BE2C (cell line): Measurements from ENCODE around the gene BCL2L1.
A peak's percentile ranks its signal among the peaks of the same experiment; 100 is the strongest.
"Not testable (repeated sequence)": the region's sequence is repeated elsewhere in the genome, so short reads cannot be mapped to it uniquely, and the experiment has no call there.

Source experiments
- DNase-seq: peaks from one replicate; pipeline ENCODE4 v3.0.0-alpha.2; 2020
- H3K27me3 ChIP-seq: fragments of 250-450 bp; sonication (Bioruptor Pico); 2 replicates; pipeline ENCODE4 v1.5.1; 2020; ENCODE audit warnings: mild to moderate bottlenecking
- H3K36me3 ChIP-seq: fragments of 250-450 bp; sonication (Bioruptor Pico); 2 replicates; pipeline ENCODE4 v1.5.1; 2020; ENCODE audit warnings: mild to moderate bottlenecking
- H3K4me1 ChIP-seq: fragments of 250-450 bp; sonication (Bioruptor Pico); 2 replicates; pipeline ENCODE4 v1.5.1; 2020
- H3K4me3 ChIP-seq: 2 replicates; pipeline ENCODE4 v1.5.1; 2011; ENCODE audit warnings: low read depth, low read length
- H3K9me3 ChIP-seq: fragments of 250-450 bp; sonication (Bioruptor Pico); 2 replicates; pipeline ENCODE4 v1.5.1; 2020
- TF ChIP-seq, protein P1 (sequence below): IDR thresholded peaks from 2 replicates; pipeline ENCODE4 v1.5.1; 2012; ENCODE audit warnings: mild to moderate bottlenecking, low read depth, low read length

The BCL2L1 gene

GRCh38 chr20:31749223-31749622 is 26.6 kb upstream of the BCL2L1 start:
- Histone ChIP-seq H3K4me1 (peaks cover 3% of the 10 kb centered on the region; the same call in 1 of the 2 replicates), H3K27me3 (no peaks in the 10 kb centered on the region), H3K36me3 (peaks cover 71% of the 10 kb centered on the region), H3K4me3 (no peak overlapping the region), H3K9me3 (no peaks in the 10 kb centered on the region)
- TF ChIP-seq, protein P1, sequence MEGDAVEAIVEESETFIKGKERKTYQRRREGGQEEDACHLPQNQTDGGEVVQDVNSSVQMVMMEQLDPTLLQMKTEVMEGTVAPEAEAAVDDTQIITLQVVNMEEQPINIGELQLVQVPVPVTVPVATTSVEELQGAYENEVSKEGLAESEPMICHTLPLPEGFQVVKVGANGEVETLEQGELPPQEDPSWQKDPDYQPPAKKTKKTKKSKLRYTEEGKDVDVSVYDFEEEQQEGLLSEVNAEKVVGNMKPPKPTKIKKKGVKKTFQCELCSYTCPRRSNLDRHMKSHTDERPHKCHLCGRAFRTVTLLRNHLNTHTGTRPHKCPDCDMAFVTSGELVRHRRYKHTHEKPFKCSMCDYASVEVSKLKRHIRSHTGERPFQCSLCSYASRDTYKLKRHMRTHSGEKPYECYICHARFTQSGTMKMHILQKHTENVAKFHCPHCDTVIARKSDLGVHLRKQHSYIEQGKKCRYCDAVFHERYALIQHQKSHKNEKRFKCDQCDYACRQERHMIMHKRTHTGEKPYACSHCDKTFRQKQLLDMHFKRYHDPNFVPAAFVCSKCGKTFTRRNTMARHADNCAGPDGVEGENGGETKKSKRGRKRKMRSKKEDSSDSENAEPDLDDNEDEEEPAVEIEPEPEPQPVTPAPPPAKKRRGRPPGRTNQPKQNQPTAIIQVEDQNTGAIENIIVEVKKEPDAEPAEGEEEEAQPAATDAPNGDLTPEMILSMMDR: no peak
- no peak for DNase-seq

DNA sequence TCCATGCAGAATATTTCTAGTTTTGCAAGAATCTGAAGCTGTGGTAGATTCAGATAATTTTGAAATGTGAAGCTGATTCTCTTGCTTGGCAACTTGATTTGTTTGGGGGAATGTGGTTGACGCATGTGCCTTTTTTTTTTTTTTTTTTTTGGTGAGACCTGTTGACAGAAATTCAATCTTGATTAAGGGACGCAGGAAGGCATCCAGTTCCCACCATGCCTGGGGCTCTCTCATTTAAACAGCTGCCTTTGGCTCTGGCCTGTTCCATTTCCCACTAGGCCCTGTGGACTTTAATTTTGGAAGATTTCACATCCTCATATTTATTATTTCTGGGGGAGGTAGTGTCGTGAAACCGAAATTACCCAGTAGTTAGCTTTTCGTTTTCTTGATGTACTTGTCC is 25.0 kb upstream of the BCL2L1 start:
- TF ChIP-seq, protein P1: no peak
- Histone ChIP-seq H3K36me3 (peaks cover 69% of the 10 kb centered on the region), H3K27me3 (no peaks in the 10 kb centered on the region), H3K4me3 (no peak overlapping the region), H3K4me1 (peaks cover 3% of the 10 kb centered on the region; the same call in 1 of the 2 replicates), H3K9me3 (no peaks in the 10 kb centered on the region)
- DNase-seq: peak; percentile 44

GRCh38 chr20:31747028-31747427 is 24.4 kb upstream of the BCL2L1 start:
- not testable (repeated sequence) for H3K9me3 ChIP-seq, H3K4me1 ChIP-seq, H3K27me3 ChIP-seq, DNase-seq, H3K4me3 ChIP-seq
- H3K36me3 ChIP-seq: peaks cover 68% of the 10 kb centered on the region

DNA sequence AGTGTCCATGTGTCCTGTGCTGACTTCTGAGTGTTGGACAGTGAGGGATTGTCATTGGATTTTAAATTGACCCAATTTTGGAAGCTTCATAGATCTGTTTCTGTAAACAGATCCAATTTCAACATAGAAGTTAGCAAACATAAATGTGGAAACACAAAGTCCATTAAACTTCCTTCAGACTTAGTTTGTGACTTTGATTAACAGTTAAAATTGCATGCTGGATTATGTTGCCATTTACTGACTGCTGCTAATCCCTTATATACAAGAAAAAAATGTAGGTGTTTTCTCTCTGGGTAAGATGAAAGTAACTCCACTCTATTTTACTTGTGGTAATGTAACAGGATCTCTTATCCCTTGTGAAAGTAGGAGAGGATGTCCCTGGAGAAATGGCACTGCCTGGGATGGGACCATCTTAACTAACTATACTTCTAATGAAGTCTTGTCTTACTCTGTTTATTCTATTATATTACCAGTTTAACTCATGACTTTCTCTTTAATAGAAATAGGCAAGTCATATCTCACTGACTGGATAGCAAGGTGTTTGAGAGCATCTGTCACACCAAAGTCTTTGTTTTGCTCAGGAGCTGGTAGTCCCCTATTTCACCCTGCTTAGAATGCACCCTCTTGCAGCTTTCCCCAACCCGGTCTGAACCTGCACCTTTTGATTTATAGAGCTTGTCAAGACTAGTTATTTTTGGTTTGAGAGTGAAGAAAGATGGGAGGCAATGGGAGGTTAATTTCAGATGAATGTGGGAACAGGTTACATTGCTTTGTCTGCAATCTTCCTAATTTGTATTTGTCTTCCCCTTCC is 23.6 kb upstream of the BCL2L1 start:
- Histone ChIP-seq H3K9me3 (no peaks in the 10 kb centered on the region), H3K36me3 (peaks cover 60% of the 10 kb centered on the region), H3K4me3 (no peak overlapping the region), H3K27me3 (no peaks in the 10 kb centered on the region), H3K4me1 (peaks cover 3% of the 10 kb centered on the region; the same call in 1 of the 2 replicates)
- TF ChIP-seq, protein P1: no peak
- no peak for DNase-seq

GRCh38 chr20:31740656-31741323 is 18.1 kb upstream of the BCL2L1 start:
- no peak for DNase-seq
- TF ChIP-seq, protein P1: no peak
- H3K36me3 ChIP-seq: peaks cover 33% of the 10 kb centered on the region
- H3K4me1 ChIP-seq: no peaks in the 10 kb centered on the region
- H3K27me3 ChIP-seq: no peaks in the 10 kb centered on the region
- H3K9me3 ChIP-seq: no peaks in the 10 kb centered on the region
- H3K4me3 ChIP-seq: peak overlapping the region; percentile 100

GRCh38 chr20:31740208-31740607 is 17.5 kb upstream of the BCL2L1 start:
- Histone ChIP-seq H3K27me3 (no peaks in the 10 kb centered on the region), H3K36me3 (peaks cover 27% of the 10 kb centered on the region)
- DNase-seq: no peak

More at GRCh38 chr20:31740208-31740607, 17.5 kb upstream of the BCL2L1 start:
- H3K9me3 ChIP-seq: no peaks in the 10 kb centered on the region
- TF ChIP-seq, protein P1: no peak
- H3K4me3 ChIP-seq: peak overlapping the region; percentile 100
- no peaks in the 10 kb centered on the region for H3K4me1 ChIP-seq
